GM21825 (cell line): Measurements from ENCODE around the gene TSPAN3.

Experiments used
- ATAC-seq: cut with Tn5 transposase; IDR thresholded peaks from one replicate; pipeline ENCODE4 v1.9.1; 2021; ENCODE audit warnings: mild to moderate bottlenecking, moderate library complexity; ENCODE audit not compliant: unreplicated experiment

The TSPAN3 gene

DNA sequence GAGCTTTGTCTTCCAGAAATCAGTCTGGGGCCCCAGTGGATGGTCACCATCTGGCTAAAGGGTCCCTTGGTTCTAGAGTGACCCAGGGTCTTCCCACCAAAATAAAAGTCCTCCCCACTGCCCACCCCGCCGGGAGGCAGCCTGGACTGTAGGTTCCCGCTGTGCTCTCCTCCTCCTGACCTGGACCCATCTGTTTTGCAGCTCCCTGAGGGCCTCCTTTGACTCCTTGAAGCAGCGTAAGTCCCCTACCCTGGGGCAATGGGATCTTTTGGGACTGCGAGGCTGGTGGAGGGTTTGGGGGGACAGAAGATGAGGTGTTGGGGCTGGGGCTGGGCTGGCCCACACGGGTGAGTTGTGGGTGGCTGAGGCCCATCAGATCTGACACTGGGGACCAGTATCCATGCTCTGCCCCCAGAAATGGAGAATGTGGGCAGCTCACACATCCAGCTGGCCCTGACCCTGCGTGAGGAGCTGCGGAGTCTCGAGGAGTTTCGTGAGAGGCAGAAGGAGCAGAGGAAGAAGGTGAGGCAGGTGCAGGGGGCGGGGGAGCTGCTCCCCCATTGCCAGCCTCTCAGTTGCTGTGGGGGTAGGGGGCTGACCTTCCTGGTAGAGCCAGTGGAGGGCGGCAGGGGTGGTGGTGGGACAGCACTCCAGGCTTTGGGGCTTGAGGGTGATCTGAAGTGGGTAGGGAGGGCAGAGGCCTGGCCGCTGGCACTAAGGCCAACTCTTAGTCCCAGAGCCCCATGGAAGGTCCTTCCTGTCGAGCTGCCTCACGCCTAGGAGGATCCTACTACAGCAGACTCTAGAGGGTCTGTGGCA, 45.6 kb downstream of the TSPAN3 start:
- no peak for ATAC-seq

DNA sequence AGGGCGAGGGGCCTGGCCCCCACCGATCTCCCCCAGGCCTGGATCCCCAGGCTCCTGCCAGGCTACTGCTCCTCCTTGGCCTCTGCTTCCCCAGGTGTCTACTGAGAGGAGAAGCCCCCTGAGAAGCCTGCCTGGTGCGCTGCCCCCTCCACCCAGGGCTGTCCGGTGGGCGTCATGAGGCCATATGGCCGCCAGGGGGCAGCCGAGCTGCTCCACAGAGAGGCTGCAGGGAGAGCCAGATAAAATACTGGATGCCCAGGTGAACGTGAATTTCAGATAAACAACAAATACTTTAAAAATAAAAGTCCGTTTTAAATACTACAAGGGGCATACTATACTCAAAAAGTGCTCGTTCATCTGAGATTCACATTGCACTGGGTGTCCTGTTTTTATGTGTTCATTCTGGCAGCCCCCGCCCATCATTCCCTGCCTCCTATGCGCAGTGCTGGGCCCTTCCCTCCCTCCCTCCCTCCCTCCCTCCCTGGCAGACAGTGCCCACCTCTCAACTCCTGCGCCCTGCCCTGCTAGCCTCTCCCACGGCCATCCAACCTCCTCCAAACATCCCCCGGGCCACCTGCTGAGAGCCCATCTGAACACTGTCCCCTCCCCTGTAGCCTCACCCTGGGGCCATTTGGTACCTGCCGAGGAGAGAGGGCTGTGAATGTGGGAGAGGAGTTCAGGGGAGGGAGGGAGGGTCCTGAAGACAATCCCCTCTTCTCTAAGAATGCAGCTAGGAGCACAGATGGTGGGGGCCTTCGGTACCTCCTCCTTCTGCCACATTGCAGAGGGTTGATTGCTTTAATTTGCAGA, 46.4 kb downstream of the TSPAN3 start:
- ATAC-seq = no peak

DNA sequence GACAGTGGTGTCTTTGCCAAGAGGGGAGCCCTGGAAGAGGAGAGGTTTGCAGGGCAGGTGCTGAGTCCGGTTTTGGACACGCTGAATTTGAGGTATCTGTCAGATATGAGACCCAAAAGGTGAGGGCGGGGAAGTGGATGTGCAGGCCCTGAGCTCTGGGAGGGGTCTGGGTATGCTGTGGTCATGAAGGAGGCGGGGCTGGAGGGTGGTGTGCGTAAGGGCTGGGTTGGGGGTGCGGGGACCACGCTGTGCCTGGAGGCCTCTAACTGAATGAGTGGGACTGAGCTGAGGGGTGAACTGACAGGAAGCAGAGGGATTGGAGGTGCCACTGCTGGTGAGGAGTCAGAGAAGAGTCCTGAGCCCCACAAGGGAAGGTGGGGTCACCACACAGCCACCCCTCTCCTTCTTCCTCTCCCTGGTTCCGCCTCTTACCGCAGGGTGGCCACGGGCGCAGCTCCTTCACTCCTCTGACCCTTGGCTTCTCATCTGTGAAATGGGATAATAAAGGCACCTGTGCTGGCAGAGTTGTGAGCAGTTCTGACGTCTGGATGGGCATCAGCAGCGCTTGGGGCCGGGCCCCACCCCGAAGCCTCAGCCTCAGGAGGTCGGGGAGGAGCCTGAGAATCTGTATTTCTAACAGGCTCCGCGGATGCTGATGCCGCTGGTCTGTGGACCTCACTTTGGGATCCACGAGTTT, 47.2 kb downstream of the TSPAN3 start:
- no peak for ATAC-seq

GRCh38 chr15:77022646-77023575, 48.0 kb downstream of the TSPAN3 start:
- ATAC-seq = no peak

DNA sequence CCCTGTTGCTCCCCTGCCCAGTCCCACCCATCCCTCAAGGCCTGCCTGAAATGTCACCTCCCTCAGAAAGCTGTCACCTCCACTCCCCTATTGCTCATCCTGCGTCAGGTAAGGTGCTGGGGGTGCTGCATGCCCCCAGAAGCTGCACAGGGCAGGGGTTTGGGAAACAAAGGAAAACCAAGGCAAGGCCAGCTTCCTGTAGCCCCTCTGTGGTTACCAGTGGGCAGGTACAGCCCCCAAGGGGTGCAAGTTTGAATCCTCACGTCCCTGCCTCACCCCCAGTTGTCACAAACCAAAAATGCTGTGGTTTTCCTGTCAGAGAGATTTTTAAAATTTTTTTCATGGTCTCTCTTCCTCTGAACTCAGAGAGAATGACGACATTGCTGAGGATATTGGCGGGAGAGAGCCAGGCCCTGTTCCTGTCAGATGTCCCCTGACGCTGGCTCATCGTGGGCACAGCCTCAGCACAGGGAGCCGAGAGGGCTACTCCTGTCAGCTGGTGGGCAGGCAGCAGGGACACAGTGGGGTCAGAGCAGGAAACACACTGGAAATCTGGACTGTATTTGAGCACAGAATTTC, 49.0 kb downstream of the TSPAN3 start:
- ATAC-seq = no peak

GRCh38 chr15:77021088-77021481, 49.8 kb downstream of the TSPAN3 start:
- ATAC-seq = no peak

GRCh38 chr15:77020348-77021087, 50.4 kb downstream of the TSPAN3 start:
- no peak for ATAC-seq

DNA sequence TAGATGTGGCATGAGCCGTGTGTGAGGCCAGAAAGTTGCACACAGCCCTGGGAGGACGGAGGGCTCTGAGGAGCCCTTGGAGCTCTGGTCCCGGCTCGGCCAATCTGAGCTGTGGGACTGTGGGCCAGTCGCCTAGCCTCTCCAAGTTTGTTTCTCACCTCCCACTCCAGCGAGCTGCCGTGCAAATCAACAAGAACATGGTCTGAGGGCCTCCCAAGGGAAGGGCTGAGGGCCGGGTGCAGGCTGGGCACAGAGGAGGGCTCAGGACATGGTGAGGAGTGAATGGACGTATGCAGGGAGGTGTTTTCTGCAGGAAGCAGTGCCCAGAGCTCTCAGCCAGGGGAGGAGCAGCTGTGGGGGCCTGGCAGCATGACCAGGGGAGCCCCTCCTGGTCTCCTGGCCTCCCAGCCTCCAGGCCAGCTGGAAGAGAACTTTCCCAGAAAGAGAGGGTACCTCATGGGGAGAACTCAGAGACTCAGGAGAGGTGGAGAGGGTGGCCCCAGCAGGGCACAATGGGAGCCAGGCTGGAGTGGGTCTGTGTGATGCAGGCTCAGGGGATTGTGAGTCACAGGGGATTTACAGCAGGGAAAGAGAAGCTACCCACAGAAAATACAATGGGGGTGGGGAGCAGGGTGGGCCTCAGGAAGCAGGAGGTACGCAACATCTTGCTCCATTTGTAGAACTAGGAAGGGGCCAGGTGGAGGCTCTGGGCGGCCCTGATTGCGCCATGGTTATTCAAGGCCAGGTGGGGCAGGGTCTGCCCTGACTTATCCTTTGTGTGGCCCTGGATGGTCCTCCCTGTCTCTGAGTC, 51.2 kb downstream of the TSPAN3 start:
- ATAC-seq = no peak

DNA sequence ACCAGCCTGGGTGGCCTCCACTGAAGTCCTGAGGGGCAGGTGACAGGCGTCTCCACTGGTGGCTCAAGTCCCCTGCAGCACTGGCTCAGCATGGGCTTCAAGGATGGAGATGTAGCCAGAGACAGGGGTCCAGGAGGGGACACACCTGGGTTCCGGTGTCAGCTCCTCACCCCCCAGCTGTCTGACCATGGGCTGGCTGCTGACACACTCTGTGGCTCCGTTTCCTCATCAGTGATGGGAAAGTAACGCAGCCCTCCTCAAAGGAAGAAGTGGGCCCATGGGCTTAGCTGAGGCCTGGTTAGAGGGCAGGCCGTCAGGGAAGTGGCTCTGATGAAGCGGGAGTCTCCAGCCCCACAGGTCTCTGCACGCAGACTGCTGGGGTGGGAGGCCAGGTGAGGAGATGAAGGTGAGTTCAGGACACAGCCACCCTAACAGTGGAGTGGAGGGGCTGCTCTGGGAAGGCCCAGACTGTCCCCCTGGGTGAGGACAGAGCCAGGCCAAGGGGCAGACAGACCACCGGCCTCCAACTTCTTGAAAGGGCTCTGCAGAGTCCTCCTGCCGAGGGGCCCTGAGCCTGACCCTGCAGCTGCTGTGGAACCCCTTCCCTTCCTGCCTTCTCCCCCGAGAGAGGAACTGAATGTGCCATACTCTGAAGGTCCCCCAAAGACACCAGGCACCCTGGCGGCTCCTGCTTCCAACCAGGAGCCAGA, 52.0 kb downstream of the TSPAN3 start:
- no peak for ATAC-seq

DNA sequence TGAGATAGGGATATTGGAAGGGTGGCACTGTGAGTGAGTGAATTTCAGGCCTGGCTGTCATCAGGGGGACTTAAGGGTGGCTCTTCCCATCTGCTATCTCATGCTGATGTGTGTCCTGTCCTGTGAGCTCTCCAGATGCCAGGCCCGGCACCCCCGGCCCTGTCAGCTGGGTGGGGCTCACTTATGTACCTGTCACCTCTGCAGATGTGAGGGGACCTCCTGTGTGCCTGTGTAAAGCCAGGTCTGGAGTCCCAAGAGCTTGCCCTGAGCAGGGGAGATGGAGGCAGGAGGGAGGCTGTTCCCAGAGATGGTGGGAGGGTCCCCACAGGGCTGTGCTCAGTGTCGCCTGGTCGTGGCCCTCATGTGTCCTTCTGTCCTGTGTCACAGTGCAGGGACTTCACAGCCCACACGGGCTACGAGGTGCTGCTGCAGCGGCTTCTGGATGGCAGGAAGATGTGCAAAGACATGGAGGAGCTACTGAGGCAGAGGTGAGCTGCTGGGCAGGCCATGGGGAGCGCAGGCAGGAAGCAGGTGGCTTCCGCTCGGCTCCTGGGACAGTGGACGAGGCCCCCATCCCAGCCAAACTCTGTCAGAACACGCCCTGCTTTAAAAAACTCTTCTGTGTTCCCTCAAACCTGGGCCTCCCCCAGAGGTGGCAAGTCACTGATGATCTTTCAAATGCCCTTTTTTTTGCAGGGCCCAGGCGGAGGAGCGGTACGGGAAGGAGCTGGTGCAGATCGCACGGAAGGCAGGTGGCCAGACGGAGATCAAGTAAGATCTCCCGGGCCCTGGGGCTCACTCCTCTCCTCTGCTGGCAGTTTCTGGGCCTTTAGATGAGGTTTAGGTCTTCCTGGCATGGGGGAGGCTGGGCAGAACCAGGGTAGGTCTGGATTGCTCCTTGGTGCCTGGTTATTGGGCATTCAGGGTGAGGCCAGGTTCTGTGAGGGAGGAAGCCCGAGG, 52.9 kb downstream of the TSPAN3 start:
- no peak for ATAC-seq

- ATAC-seq = no peak
Measured at GRCh38 chr15:77017091-77017660, 53.7 kb downstream of the TSPAN3 start.

DNA sequence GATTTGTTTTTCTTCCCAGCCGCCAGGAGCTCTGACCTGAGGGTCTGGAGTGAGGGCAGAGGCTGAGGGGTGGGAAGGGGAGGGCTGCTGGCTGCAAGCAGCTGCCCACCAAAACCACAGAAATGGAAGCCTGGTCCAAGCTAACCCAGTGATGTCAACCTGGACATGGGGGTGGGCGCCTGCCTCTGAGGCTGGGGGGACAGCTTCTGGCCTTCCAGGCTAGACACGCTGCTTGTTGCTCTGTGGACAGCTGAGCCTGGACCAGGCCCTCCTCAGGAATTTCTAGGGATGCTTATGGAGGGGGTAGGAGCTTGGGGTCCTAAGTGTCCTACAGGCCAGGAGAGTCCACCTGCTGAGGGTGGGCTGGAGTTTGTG, 54.6 kb downstream of the TSPAN3 start:
- no peak for ATAC-seq

DNA sequence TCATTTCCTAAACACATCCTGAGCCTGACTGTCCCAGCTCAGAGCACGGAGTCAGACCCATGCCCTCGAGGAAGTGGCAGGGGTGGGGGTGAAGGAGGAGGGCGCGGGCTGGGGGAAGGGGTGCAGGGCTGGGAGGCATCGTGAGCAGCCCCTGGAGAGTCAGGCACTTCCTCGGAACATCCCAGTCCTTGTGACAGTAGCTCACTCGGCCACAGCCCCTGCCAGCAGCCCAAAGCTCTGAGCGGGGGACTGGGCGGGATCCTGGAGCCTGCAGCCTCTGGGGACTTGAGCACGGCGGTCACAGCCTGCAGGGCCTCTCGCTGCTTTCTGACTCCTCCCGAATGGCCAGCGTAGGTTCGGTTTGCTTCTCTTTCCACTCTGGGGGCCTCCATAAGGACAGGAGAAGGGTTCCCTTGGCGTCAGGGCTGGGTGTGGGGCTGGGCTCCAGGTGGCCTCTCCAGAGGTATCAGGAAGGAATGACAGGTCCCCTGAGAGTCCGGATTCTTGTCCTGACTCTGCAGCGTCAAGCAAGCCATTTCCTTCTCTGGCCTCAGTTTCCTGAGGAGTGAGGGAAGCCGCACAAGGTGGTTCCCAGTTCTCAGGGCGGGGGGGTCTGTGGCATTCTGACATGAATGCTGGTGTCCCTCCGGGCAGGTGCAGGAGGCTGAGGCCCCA, 55.1 kb downstream of the TSPAN3 start:
- no peak for ATAC-seq

DNA sequence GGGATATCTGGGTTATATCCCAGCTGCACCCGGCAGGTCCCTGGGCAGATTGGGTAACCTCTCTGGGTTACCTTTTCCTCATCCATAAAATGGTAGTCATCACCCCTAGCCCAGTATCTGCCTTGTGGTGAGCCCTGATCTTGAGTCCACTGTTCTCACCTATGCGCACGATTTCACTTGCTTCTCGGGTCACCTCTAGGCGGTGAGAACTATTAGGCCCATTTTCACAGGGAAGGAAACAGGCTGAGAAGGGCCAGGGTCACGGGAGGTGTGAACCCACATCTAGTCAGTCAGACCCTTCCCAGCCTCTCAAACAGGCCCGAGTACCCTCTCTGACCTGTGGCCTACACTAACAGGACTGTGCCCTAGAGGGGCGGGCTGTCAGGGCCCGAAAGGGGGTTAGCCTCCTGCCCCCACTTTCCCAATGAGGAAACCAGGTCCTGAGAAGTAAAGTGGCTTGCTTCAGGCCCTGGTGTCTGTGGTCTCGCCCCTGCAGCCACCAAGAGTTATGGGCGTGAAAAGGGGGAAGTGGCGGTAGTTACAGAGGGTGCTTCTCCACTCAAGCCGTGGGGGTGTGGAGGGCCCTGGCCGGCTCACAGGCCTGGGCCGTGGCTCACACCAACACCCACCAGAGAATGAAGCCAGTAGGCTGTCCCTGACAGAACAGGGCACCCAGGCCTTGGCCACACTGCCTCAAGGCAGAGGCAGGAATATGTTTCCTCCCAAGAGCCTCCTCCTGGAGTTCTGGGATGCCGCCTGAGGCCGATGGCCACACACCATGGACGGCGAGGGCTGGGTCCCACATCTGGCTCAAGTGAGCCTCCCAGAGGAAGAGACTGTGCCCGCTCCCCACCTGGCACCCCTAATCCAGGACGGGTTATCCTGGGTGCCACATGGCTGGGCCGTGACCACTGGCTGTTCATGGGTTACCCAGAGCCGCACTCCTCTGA, 56.5 kb downstream of the TSPAN3 start:
- ATAC-seq = peak; percentile 40

DNA sequence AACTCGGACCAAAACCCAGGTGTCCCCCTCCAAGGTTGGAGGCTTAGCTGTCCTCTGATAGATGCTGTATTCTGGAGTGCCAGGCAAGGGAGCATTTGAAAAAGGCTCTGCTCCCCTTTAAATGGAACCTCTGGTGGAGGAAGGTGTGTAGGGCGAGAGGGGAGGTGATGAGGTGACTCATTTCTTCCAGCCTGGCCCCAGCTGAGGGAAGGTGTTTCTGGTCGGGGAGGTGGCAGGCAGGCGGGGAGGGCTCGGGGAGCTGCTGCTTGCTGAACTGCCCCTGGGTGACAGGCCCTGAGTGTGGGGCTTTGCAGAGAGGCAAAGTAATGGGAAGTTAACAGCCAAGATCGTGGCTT, 57.2 kb downstream of the TSPAN3 start:
- no peak for ATAC-seq
